ENCODE results near the gene SNRNP25. TPM values are rescaled to one million over a fixed set of nuclear protein-coding genes. Genes with fewer than 3 reads are reported as not detected.
A peak's percentile ranks its signal among the peaks of the same experiment; 100 is the strongest.

SNRNP25 gene
- total RNA-seq, 4 donors from 2014 or later: 9.5 to 21.7 (median 13.9) TPM

DNA sequence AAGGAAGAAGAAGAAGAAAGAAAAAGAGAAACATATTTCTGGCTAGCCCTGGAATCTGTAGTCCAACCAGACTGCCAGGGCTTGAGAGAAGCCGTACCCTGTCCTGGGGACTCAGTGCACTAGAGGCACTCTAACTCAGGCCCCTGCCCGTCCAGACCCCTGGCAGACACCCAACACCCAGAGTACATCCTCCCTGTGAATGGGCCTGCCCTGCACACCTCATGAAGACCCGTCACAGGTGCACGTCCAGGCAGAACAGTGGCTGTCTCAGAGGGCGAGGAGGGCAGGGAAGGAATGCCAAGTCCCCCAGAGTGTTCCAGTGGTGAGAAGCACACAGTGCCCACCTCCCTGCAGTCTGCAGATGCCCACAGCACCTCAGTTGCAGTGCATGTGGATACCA lies 47.4 kb downstream of the SNRNP25 start:
- Histone ChIP-seq H3K4me3 (no peak overlapping the region), H3K27ac (peak overlapping the region; percentile 59), H3K27me3 (no peaks in the 10 kb centered on the region), H3K36me3 (peaks cover 23% of the 10 kb centered on the region), H3K9me3 (no peaks in the 10 kb centered on the region), H3K4me1 (peaks cover 32% of the 10 kb centered on the region)
- DNase-seq (ENCODE audit: low spot score in 2 of 2): no peak
- TF ChIP-seq POLR2AphosphoS5 (IDR thresholded peaks at IDR 0.05) (no peak), EP300 (IDR thresholded peaks at IDR 0.05) (no peak), POLR2A (IDR thresholded peaks at IDR 0.05) (no peak)
- WGBS: 89% methylated on average over 5 of the region's 5 CpGs

DNA sequence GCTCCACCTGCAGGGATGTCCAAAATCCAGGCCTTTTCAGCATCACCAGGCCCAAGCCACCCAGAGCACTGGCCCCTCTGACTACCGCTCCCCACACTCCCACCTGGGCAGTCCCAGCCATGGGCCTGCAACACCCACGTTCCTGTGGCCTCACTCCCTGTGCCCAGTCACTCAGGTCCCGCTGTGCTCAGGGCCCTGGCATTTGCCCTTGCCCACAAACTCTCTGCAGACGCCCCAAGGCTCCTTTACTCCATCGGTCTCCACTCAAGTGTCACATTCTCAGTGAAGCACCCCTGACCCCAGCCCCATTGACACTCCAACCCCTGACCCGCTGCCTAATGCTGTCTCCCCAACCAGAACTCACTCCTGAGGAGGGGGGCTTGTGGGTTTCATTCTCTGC lies 48.0 kb downstream of the SNRNP25 start:
- Histone ChIP-seq H3K36me3 (peaks cover 23% of the 10 kb centered on the region), H3K4me3 (no peak overlapping the region), H3K9me3 (no peaks in the 10 kb centered on the region), H3K4me1 (peaks cover 31% of the 10 kb centered on the region), H3K27me3 (no peaks in the 10 kb centered on the region), H3K27ac (peak overlapping the region; percentile 59)
- no peak for DNase-seq (ENCODE audit: low spot score in 2 of 2)
- TF ChIP-seq EP300 (IDR thresholded peaks at IDR 0.05) (no peak), POLR2A (IDR thresholded peaks at IDR 0.05) (no peak), POLR2AphosphoS5 (IDR thresholded peaks at IDR 0.05) (no peak), CTCF (IDR thresholded peaks at IDR 0.05) (no peak)
- 76% methylated on average over 6 of the region's 6 CpGs for WGBS

DNA sequence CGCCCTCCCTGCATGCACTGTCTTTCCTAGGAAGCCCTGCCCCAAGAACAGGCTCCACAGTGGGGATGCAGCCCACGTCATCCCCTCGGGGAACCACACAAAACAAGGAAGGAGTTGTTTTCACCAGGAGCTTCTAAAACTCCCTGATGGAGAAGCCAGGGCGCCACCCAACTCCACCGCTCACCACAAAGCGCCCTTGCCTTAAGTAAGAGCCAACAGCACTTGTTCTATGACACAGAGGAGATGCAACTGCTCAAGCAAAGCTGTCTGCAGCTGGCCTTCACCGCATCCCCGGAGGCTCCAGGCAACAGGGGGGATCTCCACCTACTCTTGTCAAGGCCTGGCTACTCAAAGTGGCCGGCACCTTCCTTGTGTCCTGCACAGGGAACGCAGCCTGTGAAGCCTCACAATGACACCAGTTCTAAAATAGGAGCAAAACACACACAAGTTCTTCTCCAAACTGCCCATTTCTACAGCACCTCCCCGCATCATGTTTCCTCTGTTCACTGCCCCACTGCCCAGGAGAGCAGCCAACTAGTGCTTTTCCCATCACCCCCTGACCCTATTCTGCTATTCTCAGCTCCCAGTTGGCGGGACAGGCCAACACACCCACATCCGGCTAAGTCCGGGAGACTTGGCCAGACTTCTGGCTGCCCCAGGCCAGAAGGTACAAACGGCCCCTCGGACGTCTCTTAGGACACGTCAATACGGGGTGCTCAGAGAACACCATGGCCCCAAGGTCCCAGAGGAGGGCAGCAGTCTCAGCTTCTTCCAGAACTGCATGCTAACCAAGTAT lies 48.6 kb downstream of the SNRNP25 start:
- Histone ChIP-seq H3K27me3 (no peaks in the 10 kb centered on the region), H3K27ac (peak overlapping the region; percentile 59), H3K4me1 (peaks cover 25% of the 10 kb centered on the region), H3K4me3 (no peak overlapping the region), H3K9me3 (no peaks in the 10 kb centered on the region), H3K36me3 (peaks cover 23% of the 10 kb centered on the region)
- TF ChIP-seq CTCF (IDR thresholded peaks at IDR 0.05) (no peak), EP300 (IDR thresholded peaks at IDR 0.05) (no peak), POLR2A (IDR thresholded peaks at IDR 0.05) (no peak), POLR2AphosphoS5 (IDR thresholded peaks at IDR 0.05) (no peak)
- peak in 1 of 2 donors; percentile 80 for DNase-seq (ENCODE audit: low spot score in 2 of 2)
- WGBS: 59% methylated on average over 19 of the region's 19 CpGs

GRCh38 chr16:104355-104754 lies 50.7 kb downstream of the SNRNP25 start:
- peaks cover 18% of the 10 kb centered on the region for H3K4me1 ChIP-seq
- no peak for DNase-seq (ENCODE audit: low spot score in 2 of 2)
- H3K27me3 ChIP-seq: no peaks in the 10 kb centered on the region
- no peak overlapping the region for H3K4me3 ChIP-seq
- H3K27ac ChIP-seq: no peak overlapping the region
- TF ChIP-seq EP300 (IDR thresholded peaks at IDR 0.05): no peak
- TF ChIP-seq POLR2AphosphoS5 (IDR thresholded peaks at IDR 0.05): no peak
- TF ChIP-seq CTCF (IDR thresholded peaks at IDR 0.05): no peak
- TF ChIP-seq POLR2A (IDR thresholded peaks at IDR 0.05): no peak
- peaks cover 19% of the 10 kb centered on the region for H3K36me3 ChIP-seq
- 89% methylated on average over 5 of the region's 5 CpGs for WGBS
- no peaks in the 10 kb centered on the region for H3K9me3 ChIP-seq

DNA sequence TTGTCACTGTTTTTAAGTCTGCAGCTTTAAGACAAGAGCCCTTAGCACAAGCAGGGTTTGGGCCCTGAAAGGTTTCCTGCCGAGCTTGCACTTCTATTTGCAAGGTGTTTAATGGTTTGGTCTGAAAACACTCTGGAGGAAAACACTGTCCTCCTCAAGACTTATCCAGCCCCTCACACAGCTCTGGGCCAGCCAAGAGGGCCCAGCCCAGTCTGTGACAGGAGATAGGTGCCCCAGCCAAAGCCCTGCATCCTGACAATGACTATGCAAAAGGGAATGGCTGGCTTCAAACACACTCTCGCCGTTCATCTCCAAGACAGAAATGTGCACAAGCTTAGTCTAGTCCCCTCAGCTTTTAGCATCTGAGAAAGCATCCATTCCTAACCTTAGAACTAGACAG lies 51.3 kb downstream of the SNRNP25 start:
- TF ChIP-seq EP300 (IDR thresholded peaks at IDR 0.05) (no peak), POLR2AphosphoS5 (IDR thresholded peaks at IDR 0.05) (no peak), POLR2A (IDR thresholded peaks at IDR 0.05) (no peak), CTCF (IDR thresholded peaks at IDR 0.05) (no peak)
- H3K9me3 ChIP-seq: no peaks in the 10 kb centered on the region
- H3K27ac ChIP-seq: no peak overlapping the region
- peaks cover 24% of the 10 kb centered on the region for H3K36me3 ChIP-seq
- 75% methylated on average over 3 of the region's 3 CpGs for WGBS
- no peak for DNase-seq (ENCODE audit: low spot score in 2 of 2)
- no peak overlapping the region for H3K4me3 ChIP-seq
- H3K27me3 ChIP-seq: no peaks in the 10 kb centered on the region
- peaks cover 18% of the 10 kb centered on the region for H3K4me1 ChIP-seq
